T-helper 2 cell (primary cell): ENCODE results near the gene ALDH1A3.

ENCODE experiments used
- DNase-seq, 5 experiments: peaks; one replicate each; pipeline versions ENCODE4 v3.0.0 to v3.0.0-alpha.2; 2012 to 2022

ALDH1A3 gene

DNA sequence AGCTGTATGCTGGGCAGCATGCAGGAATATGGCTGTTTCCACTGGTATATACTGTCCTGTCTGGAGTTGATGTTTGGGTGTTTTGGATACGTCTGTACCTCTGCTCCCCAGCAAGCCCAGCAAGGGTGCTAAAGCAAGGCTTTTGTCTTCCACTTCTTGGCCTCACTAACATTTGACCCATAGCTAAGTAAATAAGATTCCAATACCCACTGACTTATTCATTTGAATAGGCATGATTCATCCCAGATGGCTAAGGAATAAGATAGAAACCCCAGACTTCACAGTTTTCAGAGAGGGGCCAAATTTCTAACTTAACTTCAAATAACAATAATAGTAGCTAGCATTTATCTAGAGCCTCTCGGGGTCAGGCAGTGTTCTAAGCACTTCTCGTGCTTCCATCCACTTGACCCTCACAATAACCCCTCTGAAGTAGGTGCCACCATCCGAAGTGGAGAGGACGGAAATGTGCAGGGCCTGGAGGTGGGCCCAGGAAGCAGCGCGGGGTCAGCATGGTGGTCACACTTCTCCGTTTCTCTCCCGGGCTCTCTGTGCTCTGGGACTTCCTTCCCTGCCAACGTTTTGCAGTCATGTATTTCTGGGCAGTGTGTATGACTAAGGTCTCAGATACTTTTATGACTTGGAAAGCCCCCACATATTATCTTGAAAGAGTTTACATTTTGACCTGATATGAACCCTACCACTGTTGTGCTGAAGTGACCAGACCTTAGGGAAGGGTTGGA lies 78.9 kb downstream of the ALDH1A3 start:
- DNase-seq = no peak

DNA sequence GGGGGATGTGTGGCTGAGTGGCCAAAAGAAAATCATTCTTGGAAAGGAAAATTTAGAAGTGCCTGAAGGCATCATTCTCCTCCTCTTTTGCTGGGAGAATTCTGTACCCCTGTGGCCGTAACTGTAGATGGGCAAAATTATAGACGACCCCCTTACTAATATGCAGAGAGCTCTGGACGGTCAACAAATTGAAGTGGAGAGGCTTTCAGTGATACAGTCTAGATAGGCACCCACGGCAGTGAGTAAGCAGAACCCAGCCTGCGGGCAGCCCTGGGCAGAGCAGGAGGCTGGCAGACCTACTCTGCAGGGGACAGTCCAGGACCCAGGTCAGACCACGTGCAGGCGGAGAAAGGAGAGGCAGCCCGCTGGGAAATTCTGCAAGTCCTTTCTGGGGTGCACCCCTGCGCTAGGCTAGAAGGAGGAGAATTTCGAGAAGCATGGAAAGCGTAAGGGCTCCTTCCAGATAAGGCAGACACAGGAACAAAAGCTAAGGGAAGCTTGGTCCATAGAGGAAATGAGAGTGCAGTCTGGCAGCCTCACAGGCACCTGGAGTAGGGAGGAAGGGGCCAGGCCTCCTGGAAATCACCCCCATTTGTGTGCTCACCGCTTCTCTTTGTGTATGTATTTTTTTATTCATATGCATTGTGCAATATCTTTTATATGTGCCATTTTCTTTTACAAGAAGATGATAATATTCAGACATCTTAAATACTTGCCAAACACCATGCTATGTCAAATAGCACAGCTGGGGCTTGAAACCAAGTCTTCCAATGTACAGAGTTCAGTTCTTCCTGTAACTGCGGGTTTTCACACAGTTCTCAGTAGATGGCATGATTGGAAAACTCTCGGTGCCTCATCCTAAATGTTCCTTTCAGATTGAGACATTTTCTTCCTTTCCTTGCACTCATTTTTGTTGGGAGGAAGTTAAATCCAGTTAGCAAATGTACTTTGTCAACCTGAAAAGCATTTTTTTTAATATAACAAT lies 79.7 kb downstream of the ALDH1A3 start:
- DNase-seq = no peak
